IMR-90 (cell line): ENCODE measurements around the gene EPS8. TPM values are rescaled to one million over a fixed set of nuclear protein-coding genes. Genes with fewer than 3 reads are reported as not detected.

Experiments used
- ATAC-seq: fragments of 200-7000 bp; cut with Tn5 transposase; 2 replicates; pipeline ENCODE4 v1.9.1; 2020; ENCODE audit warnings: low read depth, mild to moderate bottlenecking, moderate library complexity
- BruUV-seq: library from RNA; stranded (reverse); fragments of 400-500 nt; replicated peaks from 2 replicates; lab custom pipeline; 2021; lab: Mats Ljungman, UMichigan
- CTCF ChIA-PET: fragments of 300-600 bp; formaldehyde crosslinking; extraction: SDS; loops from one replicate; lab custom pipeline; 2021; ENCODE audit warnings: antibody characterized with exemption; lab: Yijun Ruan, JAX
- POLR2A ChIA-PET: fragments of 300-600 bp; sonication (Branson Sonifier 250); formaldehyde crosslinking; loops from one replicate; lab custom pipeline; 2022; ENCODE audit warnings: antibody characterized with exemption; ENCODE audit not compliant: unreplicated experiment; lab: Charles Lee
- DNase-seq: peaks from one replicate; pipeline ENCODE4 v3.0.0; 2013
- H2AFZ ChIP-seq: replicated peaks from 2 replicates; pipeline ENCODE3; 2013; ENCODE audit warnings: low read length, mild to moderate bottlenecking; ENCODE audit not compliant: poor library complexity
- H2AK5ac ChIP-seq: 2 replicates; pipeline ENCODE4 v1.6.1; 2013; ENCODE audit warnings: low read depth, low read length, inconsistent platforms
- H2AK9ac ChIP-seq: replicated peaks from 2 replicates; pipeline ENCODE3; 2013; ENCODE audit warnings: mild to moderate bottlenecking, low read depth, low read length, moderate library complexity; ENCODE audit not compliant: poor library complexity
- H2BK120ac ChIP-seq: 2 replicates; pipeline ENCODE4 v1.6.1; 2013; ENCODE audit warnings: low read depth, low read length, inconsistent platforms
- H2BK15ac ChIP-seq: 3 replicates; pipeline ENCODE4 v1.6.1; 2013; ENCODE audit warnings: low read depth, low read length, inconsistent platforms
- H2BK20ac ChIP-seq: 2 replicates; pipeline ENCODE4 v1.6.1; 2013; ENCODE audit warnings: low read depth, mild to moderate bottlenecking, inconsistent platforms, low read length, moderate library complexity
- H2BK5ac ChIP-seq: 2 replicates; pipeline ENCODE4 v1.6.1; 2013; ENCODE audit warnings: mild to moderate bottlenecking, low read depth, low read length, inconsistent platforms; ENCODE audit not compliant: poor library complexity, severe bottlenecking
- H3K14ac ChIP-seq: replicated peaks from 2 replicates; pipeline ENCODE4 v1.6.1; 2013; ENCODE audit warnings: low read depth, low read length, inconsistent platforms
- H3K18ac ChIP-seq: 2 replicates; pipeline ENCODE4 v1.6.1; 2013; ENCODE audit warnings: low read depth, low read length, control low read depth
- H3K23ac ChIP-seq: 2 replicates; pipeline ENCODE4 v1.6.1; 2013; ENCODE audit warnings: low read depth, low read length, inconsistent platforms
- H3K27ac ChIP-seq: 2 replicates; pipeline ENCODE4 v1.5.1; 2013; ENCODE audit warnings: mild to moderate bottlenecking, control low read depth, low read length; ENCODE audit not compliant: insufficient read depth
- H3K27me3 ChIP-seq: 2 replicates; pipeline ENCODE4 v1.6.1; 2013; ENCODE audit warnings: low read length; ENCODE audit not compliant: control insufficient read depth, insufficient read depth
- H3K36me3 ChIP-seq: 2 replicates; pipeline ENCODE4 v1.6.1; 2013; ENCODE audit warnings: low read length, mixed read lengths; ENCODE audit not compliant: control insufficient read depth, insufficient read depth
- H3K4ac ChIP-seq: 2 replicates; pipeline ENCODE4 v1.6.1; 2013; ENCODE audit warnings: low read depth, low read length, inconsistent platforms
- H3K4me1 ChIP-seq: 2 replicates; pipeline ENCODE4 v1.6.1; 2013; ENCODE audit warnings: low read length, mixed read lengths; ENCODE audit not compliant: control insufficient read depth, insufficient read depth
- H3K4me2 ChIP-seq: 2 replicates; pipeline ENCODE4 v1.6.1; 2013; ENCODE audit warnings: low read depth, mild to moderate bottlenecking, control low read depth, low read length, moderate library complexity
- H3K4me3 ChIP-seq: 2 replicates; pipeline ENCODE4 v1.5.1; 2013; ENCODE audit warnings: low read depth, mild to moderate bottlenecking, control low read depth, low read length, moderate library complexity; ENCODE audit not compliant: insufficient read depth
- H3K56ac ChIP-seq: 2 replicates; pipeline ENCODE4 v1.6.1; 2013; ENCODE audit warnings: low read length, inconsistent platforms; ENCODE audit not compliant: insufficient read depth; ENCODE audit errors: extremely low read depth
- H3K79me1 ChIP-seq, 2 experiments: 2 replicates each; pipeline ENCODE4 v1.6.1; 2013; ENCODE audit warnings: low read length in 2 of 2, inconsistent platforms in 1 of 2, low read depth in 1 of 2
- H3K9ac ChIP-seq: 2 replicates; pipeline ENCODE4 v1.6.1; 2013; ENCODE audit warnings: low read depth, low read length, control low read depth
- H3K9me1 ChIP-seq: 2 replicates; pipeline ENCODE4 v1.6.1; 2013; ENCODE audit warnings: low read length, inconsistent platforms; ENCODE audit not compliant: insufficient read depth
- H3K9me3 ChIP-seq: 2 replicates; pipeline ENCODE4 v1.6.1; 2013; ENCODE audit warnings: low read length; ENCODE audit not compliant: control insufficient read depth, insufficient read depth
- H4K20me1 ChIP-seq: 2 replicates; pipeline ENCODE4 v1.6.1; 2013; ENCODE audit warnings: low read length, inconsistent platforms; ENCODE audit not compliant: insufficient read depth
- H4K5ac ChIP-seq: 2 replicates; pipeline ENCODE4 v1.6.1; 2013; ENCODE audit warnings: mild to moderate bottlenecking, low read depth, low read length, control low read depth
- H4K8ac ChIP-seq, 2 experiments: 2 replicates each; pipeline ENCODE4 v1.6.1; 2013; ENCODE audit warnings: low read depth in 2 of 2, low read length in 2 of 2, control low read depth in 1 of 2, inconsistent platforms in 1 of 2
- H4K91ac ChIP-seq: 2 replicates; pipeline ENCODE4 v1.6.1; 2013; ENCODE audit warnings: low read depth, low read length, inconsistent platforms; ENCODE audit not compliant: insufficient read depth
- BHLHE40 ChIP-seq: fragments of 150-350 bp; IDR thresholded peaks from 2 replicates; pipeline ENCODE4 v1.6.1; 2016; ENCODE audit warnings: mild to moderate bottlenecking, low read depth, low read length
- CEBPB ChIP-seq: IDR thresholded peaks from 2 replicates; pipeline ENCODE4 v1.6.1; 2012; ENCODE audit warnings: low read depth, low read length, improper control_type of control experiment
- CHD1 ChIP-seq: IDR thresholded peaks from 2 replicates; pipeline ENCODE4 v1.6.1; 2012; ENCODE audit warnings: low read depth, low read length, improper control_type of control experiment
- ELK1 ChIP-seq: fragments of 150-350 bp; IDR thresholded peaks from 2 replicates; pipeline ENCODE4 v1.6.1; 2016; ENCODE audit warnings: low read depth, mild to moderate bottlenecking, low read length, moderate library complexity, borderline replicate concordance
- MAZ ChIP-seq: IDR thresholded peaks from 2 replicates; pipeline ENCODE4 v1.6.1; 2012; ENCODE audit warnings: low read depth, mild to moderate bottlenecking, low read length, improper control_type of control experiment, moderate library complexity, borderline replicate concordance
- NFE2L2 ChIP-seq: fragments of 150-350 bp; IDR thresholded peaks from 2 replicates; pipeline ENCODE4 v1.6.1; 2016; ENCODE audit warnings: low read depth, mild to moderate bottlenecking, low read length
- POLR2A ChIP-seq: IDR thresholded peaks from 2 replicates; pipeline ENCODE4 v1.6.1; 2012; ENCODE audit warnings: mild to moderate bottlenecking, low read depth, low read length
- RAD21 ChIP-seq: IDR thresholded peaks from 2 replicates; pipeline ENCODE4 v1.6.1; 2012; ENCODE audit warnings: low read length, improper control_type of control experiment
- RCOR1 ChIP-seq: IDR thresholded peaks from 2 replicates; pipeline ENCODE4 v1.6.1; 2012; ENCODE audit warnings: mild to moderate bottlenecking, low read length, improper control_type of control experiment; ENCODE audit not compliant: insufficient replicate concordance
- SMC3 ChIP-seq: fragments of 150-350 bp; IDR thresholded peaks from 2 replicates; pipeline ENCODE4 v1.6.1; 2016; ENCODE audit warnings: low read depth, mild to moderate bottlenecking, antibody characterized with exemption, low read length, moderate library complexity
- WGBS, 2 experiments: methylation state at CpG; one replicate each; pipeline versions ENCODE4 v1.1.5 to v1.1.7; 2013; ENCODE audit warnings: missing lambda C conversion rate in 2 of 2; ENCODE audit not compliant: insufficient read length in 1 of 2; ENCODE audit errors: extremely low coverage in 2 of 2; 5-methylcytosine and 5-hydroxymethylcytosine counted together
- dilution Hi-C: fragments of 300-500 bp; cut with HindIII; formaldehyde crosslinking; loops from one replicate; pipeline ENCODE4 v1.14.3; 2018; ENCODE audit warnings: low sequenced_read_pairs; ENCODE audit not compliant: unreplicated experiment
- in situ Hi-C: fragments of 300-500 bp; cut with MboI; formaldehyde crosslinking; loops from 3 replicates; pipeline ENCODE4 v1.14.3; 2019; ENCODE audit warnings: low sequenced_read_pairs, inconsistent platforms, mixed read lengths
- intact Hi-C: fragments of 100-400 bp; cut with micrococcal nuclease; formaldehyde crosslinking; loops from 2 replicates; pipeline ENCODE4 v1.10.0; 2022
- polyA plus RNA-seq, 3 experiments: library from polyadenylated mRNA; depleted of rRNA; stranded (reverse); fragments of >200 nt; gene quantifications; 2 replicates each; pipeline ENCODE4 v1.2.3, GENCODE V29; 2012; ENCODE audit warnings: low replicate concordance in 1 of 3
- total RNA-seq: library from RNA; depleted of rRNA; stranded (reverse); fragments of >200 nt; gene quantifications from 2 replicates; pipeline ENCODE4 v1.2.3, GENCODE V29; 2012
- TF ChIP-seq, protein P1 (sequence below): conservative IDR thresholded peaks from 2 replicates; pipeline ENCODE4 v1.5.1; 2012; ENCODE audit warnings: mild to moderate bottlenecking, low read depth, low read length, improper control_type of control experiment
- TF ChIP-seq, protein P2 (sequence below): fragments of 150-350 bp; IDR thresholded peaks from 2 replicates; pipeline ENCODE4 v1.6.1; 2017; ENCODE audit warnings: mild to moderate bottlenecking, antibody characterized with exemption, low read length, low read depth

The EPS8 gene
- total and polyA plus RNA-seq, 2 of the 4 experiments (the other 2 are of a cell fraction): 45.1 to 104 TPM

DNA sequence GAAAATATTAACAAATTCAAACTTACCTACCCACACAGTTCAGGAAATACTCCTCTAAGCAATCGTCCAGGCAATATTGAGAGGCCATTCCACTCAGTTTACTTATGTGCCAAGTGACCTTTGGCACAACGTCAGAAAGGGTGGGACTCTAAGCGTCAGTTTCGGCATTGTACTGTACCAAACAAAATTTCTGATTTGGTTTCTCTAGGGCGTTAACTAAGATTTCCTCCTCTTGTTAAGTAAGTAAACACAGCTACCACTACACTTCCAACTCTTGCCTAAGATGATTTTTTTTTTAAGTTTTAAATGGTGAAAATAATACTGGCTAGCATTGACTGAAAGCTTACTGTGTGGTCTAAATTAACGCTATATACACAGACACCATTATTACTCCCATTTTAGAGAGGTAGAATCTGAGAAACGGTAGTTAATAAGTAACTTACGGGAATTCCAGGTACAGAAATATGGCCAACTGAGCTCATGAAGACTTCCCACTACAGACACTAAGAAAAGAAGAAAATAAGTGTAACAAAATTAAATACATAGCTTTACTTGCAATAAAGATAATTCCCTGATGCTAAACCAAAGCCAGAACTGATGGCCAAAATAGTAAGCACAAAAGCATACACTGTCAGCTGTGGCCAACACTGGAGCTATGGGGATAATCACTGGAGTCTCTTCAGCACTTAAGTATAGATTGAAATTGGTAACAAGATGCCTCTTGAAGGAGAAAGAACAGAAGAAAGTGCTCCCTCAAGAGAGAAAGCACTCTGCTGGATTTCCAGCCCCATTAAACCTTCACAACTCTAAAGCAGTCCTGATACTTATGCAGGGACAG, 76.1 kb downstream of the EPS8 start (continued):
- TF ChIP-seq, protein P1, sequence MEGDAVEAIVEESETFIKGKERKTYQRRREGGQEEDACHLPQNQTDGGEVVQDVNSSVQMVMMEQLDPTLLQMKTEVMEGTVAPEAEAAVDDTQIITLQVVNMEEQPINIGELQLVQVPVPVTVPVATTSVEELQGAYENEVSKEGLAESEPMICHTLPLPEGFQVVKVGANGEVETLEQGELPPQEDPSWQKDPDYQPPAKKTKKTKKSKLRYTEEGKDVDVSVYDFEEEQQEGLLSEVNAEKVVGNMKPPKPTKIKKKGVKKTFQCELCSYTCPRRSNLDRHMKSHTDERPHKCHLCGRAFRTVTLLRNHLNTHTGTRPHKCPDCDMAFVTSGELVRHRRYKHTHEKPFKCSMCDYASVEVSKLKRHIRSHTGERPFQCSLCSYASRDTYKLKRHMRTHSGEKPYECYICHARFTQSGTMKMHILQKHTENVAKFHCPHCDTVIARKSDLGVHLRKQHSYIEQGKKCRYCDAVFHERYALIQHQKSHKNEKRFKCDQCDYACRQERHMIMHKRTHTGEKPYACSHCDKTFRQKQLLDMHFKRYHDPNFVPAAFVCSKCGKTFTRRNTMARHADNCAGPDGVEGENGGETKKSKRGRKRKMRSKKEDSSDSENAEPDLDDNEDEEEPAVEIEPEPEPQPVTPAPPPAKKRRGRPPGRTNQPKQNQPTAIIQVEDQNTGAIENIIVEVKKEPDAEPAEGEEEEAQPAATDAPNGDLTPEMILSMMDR: no peak

GRCh38 chr12:15712160-15712559, 77.0 kb downstream of the EPS8 start:
- Histone ChIP-seq H3K9ac (no peak overlapping the region), H2AK5ac (no peak overlapping the region), H3K79me1 (peaks cover 20 to 56% of the 10 kb centered on the region in 2 experiments), H4K5ac (no peak overlapping the region), H3K14ac (no peak overlapping the region), H3K4me3 (no peak overlapping the region), H2BK5ac (no peak overlapping the region), H3K23ac (no peak overlapping the region), H3K9me3 (no peaks in the 10 kb centered on the region), H3K56ac (no peak overlapping the region), H3K4ac (no peak overlapping the region), H4K91ac (no peak overlapping the region), H2AK9ac (no peak overlapping the region), H3K27ac (no peak overlapping the region), H2BK15ac (no peak overlapping the region), H3K18ac (no peak overlapping the region), H2BK120ac (no peak overlapping the region), H2AFZ (no peak overlapping the region), H4K8ac (no peak overlapping the region; a peak in 1 of 4 replicates), H2BK20ac (no peak overlapping the region), H3K4me1 (peaks cover 6% of the 10 kb centered on the region), H3K4me2 (no peak overlapping the region), H3K9me1 (peaks cover 3% of the 10 kb centered on the region; the same call in 1 of the 2 replicates), H4K20me1 (peaks cover 6% of the 10 kb centered on the region), H3K27me3 (no peaks in the 10 kb centered on the region), H3K36me3 (peaks cover 3% of the 10 kb centered on the region; the same call in 1 of the 2 replicates)
- BruUV-seq: no TSS peak
- intact Hi-C loops: no loop called here
- dilution Hi-C loops: no loop called here
- WGBS, 2 experiments: no CpG with 5 or more reads among the region's 1 CpG
- ChIA-PET CTCF (no interaction called here), POLR2A (no interaction called here)
- DNase-seq (no peak), ATAC-seq (no peak)
- in situ Hi-C loops: no loop called here
- no peak for TF ChIP-seq MAZ
- TF ChIP-seq BHLHE40: no peak
- TF ChIP-seq CEBPB: no peak
- TF ChIP-seq RCOR1: no peak
- TF ChIP-seq POLR2A: no peak
- TF ChIP-seq, protein P2, sequence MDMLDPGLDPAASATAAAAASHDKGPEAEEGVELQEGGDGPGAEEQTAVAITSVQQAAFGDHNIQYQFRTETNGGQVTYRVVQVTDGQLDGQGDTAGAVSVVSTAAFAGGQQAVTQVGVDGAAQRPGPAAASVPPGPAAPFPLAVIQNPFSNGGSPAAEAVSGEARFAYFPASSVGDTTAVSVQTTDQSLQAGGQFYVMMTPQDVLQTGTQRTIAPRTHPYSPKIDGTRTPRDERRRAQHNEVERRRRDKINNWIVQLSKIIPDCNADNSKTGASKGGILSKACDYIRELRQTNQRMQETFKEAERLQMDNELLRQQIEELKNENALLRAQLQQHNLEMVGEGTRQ: no peak
- TF ChIP-seq RAD21: no peak
- no peak for TF ChIP-seq CHD1
- no peak for TF ChIP-seq SMC3
- TF ChIP-seq ELK1: no peak
- TF ChIP-seq NFE2L2: no peak
